HG03575 (cell line): Measurements from ENCODE around the gene TMEM242.

Experiments used
- ATAC-seq: cut with Tn5 transposase; IDR thresholded peaks from one replicate; pipeline ENCODE4 v1.9.1; 2021; ENCODE audit not compliant: unreplicated experiment, insufficient number of reproducible peaks, low FRiP score; ENCODE audit errors: extremely low read depth

TMEM242 gene

GRCh38 chr6:157293780-157294179 lies 29.5 kb downstream of the TMEM242 start:
- no peak for ATAC-seq

- no peak for ATAC-seq
Observed at GRCh38 chr6:157292202-157292601, 31.1 kb downstream of the TMEM242 start.

GRCh38 chr6:157291356-157291755 lies 32.0 kb downstream of the TMEM242 start:
- no peak for ATAC-seq

GRCh38 chr6:157290797-157291196 lies 32.5 kb downstream of the TMEM242 start:
- ATAC-seq, result no peak

- ATAC-seq, result no peak
Observed at GRCh38 chr6:157289764-157290163, 33.6 kb downstream of the TMEM242 start.

GRCh38 chr6:157288575-157288974 lies 34.7 kb downstream of the TMEM242 start:
- no peak for ATAC-seq

- ATAC-seq, result no peak
Observed at GRCh38 chr6:157287923-157288322, 35.4 kb downstream of the TMEM242 start.

- ATAC-seq, result no peak
Observed at GRCh38 chr6:157287247-157287850, 36.0 kb downstream of the TMEM242 start.

- no peak for ATAC-seq
Observed at GRCh38 chr6:157285422-157285779, 37.9 kb downstream of the TMEM242 start.

GRCh38 chr6:157284738-157285421 lies 38.4 kb downstream of the TMEM242 start:
- ATAC-seq, result no peak

GRCh38 chr6:157283900-157284737 lies 39.2 kb downstream of the TMEM242 start:
- no peak for ATAC-seq

GRCh38 chr6:157283330-157283898 lies 39.9 kb downstream of the TMEM242 start:
- ATAC-seq, result no peak

GRCh38 chr6:157282284-157282683 lies 41.0 kb downstream of the TMEM242 start:
- ATAC-seq, result no peak

- no peak for ATAC-seq
Observed at GRCh38 chr6:157281570-157281969, 41.7 kb downstream of the TMEM242 start.

GRCh38 chr6:157280947-157281346 lies 42.4 kb downstream of the TMEM242 start:
- ATAC-seq, result no peak

- no peak for ATAC-seq
Observed at GRCh38 chr6:157280157-157280556, 43.2 kb downstream of the TMEM242 start.

- ATAC-seq, result no peak
Observed at GRCh38 chr6:157278171-157278570, 45.1 kb downstream of the TMEM242 start.

- ATAC-seq, result no peak
Observed at GRCh38 chr6:157276731-157277130, 46.6 kb downstream of the TMEM242 start.

GRCh38 chr6:157276134-157276532 lies 47.2 kb downstream of the TMEM242 start:
- ATAC-seq, result no peak
